ENCODE measurements around the gene TMEM8B. TPM values are rescaled to one million over a fixed set of nuclear protein-coding genes. Genes with fewer than 3 reads are reported as not detected.

The TMEM8B gene
- total and polyA plus RNA-seq, 2 donors = 4.8 to 23.8 TPM

DNA sequence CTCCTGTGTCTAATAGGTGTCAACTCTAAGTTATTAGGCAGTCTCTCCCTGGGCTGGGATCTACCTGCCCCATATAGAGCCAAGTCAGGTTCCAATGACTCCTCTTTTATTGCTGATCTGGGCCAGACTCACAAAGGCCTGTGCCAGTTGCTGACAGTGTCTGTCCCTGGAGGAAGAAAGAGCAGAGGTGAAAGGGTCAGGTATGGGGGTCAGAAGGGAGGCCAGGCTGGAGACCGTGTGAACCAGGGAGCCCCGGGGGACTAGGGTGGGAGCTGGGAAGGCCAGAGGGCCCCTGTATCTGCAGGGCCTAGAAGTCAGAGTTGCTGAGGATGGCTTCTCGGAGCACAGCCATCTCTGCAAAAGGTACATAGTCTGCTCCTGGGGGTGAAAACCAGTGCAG, 10.7 kb upstream of the TMEM8B start:
- no peak overlapping the region for H3K4me3 ChIP-seq (ENCODE audit: low read depth, low read length)
- 81% methylated on average over 3 of the region's 3 CpGs for WGBS

DNA sequence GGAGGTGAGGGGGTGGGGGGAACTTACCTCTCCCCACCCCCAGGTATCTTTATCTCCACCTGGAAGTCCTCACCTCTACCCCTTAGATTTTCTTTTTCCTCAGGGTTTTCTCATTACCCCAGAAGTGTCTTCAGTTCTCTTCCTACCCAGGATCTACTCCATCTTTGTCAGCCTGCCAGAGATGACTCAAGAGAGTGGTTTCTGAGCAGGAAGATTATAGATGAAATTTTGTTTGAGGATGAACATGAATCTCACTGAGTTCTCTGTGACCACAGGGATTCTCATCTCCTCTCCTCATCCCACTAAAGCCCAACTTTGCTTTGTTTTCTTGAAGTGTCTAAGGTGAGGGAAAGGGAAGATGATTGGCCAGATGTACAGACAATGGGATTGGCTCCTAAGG, 9.0 kb upstream of the TMEM8B start:
- Histone ChIP-seq H3K4me3 (ENCODE audit: low read depth, low read length) (no peak overlapping the region), H3K27ac (ENCODE audit: low read depth) (no peak overlapping the region), H3K4me1 (ENCODE audit: insufficient read depth) (no peaks in the 10 kb centered on the region), H3K36me3 (ENCODE audit: insufficient read depth) (no peaks in the 10 kb centered on the region)
- DNase-seq (ENCODE audit: extremely low spot score) = no peak

More for the DNA sequence above, 10.7 kb upstream of the TMEM8B start:
- Histone ChIP-seq H3K36me3 (ENCODE audit: insufficient read depth) (no peaks in the 10 kb centered on the region), H3K4me1 (ENCODE audit: insufficient read depth) (no peaks in the 10 kb centered on the region), H3K27ac (ENCODE audit: low read depth) (no peak overlapping the region)
- DNase-seq (ENCODE audit: extremely low spot score) = no peak

DNA sequence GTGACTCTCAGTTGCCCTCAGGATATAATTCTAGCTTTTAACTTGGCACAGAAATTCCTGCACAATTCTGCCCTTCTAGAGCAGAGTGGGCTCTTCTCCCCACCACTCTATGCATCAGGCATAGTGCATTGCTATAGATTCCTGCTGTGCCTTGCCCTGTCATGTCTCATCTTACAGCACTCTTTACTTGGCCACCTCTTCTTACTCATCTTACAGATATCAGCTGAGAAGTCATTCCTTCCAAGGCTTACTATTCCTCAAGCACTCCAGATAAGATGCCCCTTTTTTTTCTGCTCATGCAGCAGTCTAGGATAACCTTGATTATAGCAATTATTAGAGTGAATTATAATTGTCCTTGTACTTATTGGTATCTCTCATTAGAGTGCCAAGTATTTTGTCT, 6.1 kb upstream of the TMEM8B start:
- no peak for DNase-seq (ENCODE audit: extremely low spot score)
- H3K4me1 ChIP-seq (ENCODE audit: insufficient read depth) = no peaks in the 10 kb centered on the region
- no peak overlapping the region for H3K27ac ChIP-seq (ENCODE audit: low read depth)
- no peaks in the 10 kb centered on the region for H3K36me3 ChIP-seq (ENCODE audit: insufficient read depth)
- no peak overlapping the region for H3K4me3 ChIP-seq (ENCODE audit: low read depth, low read length)

DNA sequence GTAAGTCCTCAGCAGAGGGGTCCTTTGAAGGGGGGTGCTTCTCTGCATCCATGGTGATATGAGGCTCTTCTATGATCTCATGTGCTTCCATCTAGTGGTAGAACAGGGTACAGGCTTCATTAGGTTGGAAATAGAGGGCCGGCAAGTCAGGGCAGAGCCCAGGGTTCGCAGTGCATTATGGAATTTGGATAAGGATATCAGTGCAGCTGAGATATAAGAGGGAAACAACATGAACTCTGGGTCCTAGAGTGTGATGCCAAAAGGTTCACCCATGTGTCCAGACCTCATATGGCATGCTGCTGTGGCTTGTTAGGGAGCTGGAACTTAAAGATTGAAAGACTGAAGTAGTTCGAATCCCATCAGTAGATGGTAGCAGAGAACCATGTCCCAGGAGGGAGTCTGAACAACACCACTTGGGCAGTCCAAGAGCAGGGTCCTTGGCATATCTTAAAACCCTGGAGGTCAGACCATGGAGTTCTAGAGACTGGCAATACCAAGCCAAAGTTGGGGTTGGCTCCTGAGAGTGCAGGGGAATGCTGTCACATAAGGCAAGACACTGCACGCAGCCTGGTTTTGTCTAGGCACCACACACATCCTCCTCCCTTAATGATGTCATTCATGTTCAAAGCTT, 2.8 kb upstream of the TMEM8B start:
- Histone ChIP-seq H3K27ac (ENCODE audit: low read depth) (no peak overlapping the region), H3K36me3 (ENCODE audit: insufficient read depth) (no peaks in the 10 kb centered on the region), H3K4me1 (ENCODE audit: insufficient read depth) (no peaks in the 10 kb centered on the region), H3K4me3 (ENCODE audit: low read depth, low read length) (no peak overlapping the region)
- WGBS = 32% methylated on average over 4 of the region's 4 CpGs
- DNase-seq (ENCODE audit: extremely low spot score) = no peak

DNA sequence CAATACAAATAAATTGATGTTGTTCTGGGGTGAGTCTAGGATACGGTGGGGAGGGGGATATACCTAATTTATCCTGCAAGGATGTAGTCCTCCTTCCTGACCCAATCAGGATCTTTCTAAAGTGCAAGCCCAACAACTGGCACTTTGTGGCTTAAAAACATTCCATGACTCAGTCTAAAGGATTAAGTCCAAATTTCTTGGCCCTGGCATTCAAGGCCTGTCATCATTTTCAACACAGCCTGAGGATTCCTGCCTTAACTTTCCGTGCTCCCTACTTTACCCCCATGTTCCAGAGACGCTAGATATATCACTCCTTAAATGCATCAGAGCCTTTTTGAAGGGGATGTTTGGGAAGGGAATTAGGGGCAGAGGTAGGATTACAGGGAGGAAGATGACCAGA, 1.5 kb upstream of the TMEM8B start:
- Histone ChIP-seq H3K36me3 (ENCODE audit: insufficient read depth) (no peaks in the 10 kb centered on the region), H3K4me1 (ENCODE audit: insufficient read depth) (no peaks in the 10 kb centered on the region), H3K4me3 (ENCODE audit: low read depth, low read length) (no peak overlapping the region), H3K27ac (ENCODE audit: low read depth) (no peak overlapping the region)
- no peak for DNase-seq (ENCODE audit: extremely low spot score)
- WGBS = 65% methylated on average over 3 of the region's 3 CpGs

DNA sequence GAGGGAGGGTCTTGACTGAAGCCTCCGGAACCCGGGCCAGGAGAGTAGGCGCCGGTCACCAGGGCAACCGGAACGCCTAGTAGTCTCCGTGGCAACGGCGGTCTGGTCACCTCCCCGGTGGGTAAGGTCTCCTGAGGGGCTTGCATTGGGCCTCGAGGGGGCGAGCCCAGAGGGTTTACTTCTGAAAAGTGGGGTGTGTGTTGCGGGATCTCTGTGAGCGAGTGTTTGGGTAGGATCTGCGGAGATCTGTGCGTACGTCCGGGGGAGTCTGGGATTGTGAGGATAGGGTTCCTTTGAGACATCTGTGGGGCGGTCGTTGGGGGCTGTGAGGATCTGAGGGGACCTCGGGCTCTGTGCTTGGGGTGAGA, 328 bp upstream of the TMEM8B start, which contains the start of gene FAM221B:
TSS of gene FAM221B (minus strand) at position 17 of the 368 bp plus-strand sequence. CDS start 2,571 bp downstream, outside the sequence.
- Histone ChIP-seq H3K4me1 (ENCODE audit: insufficient read depth) (no peaks in the 10 kb centered on the region), H3K27ac (ENCODE audit: low read depth) (peak within 1 kb of the TSS; percentile 92), H3K36me3 (ENCODE audit: insufficient read depth) (no peaks in the 10 kb centered on the region), H3K4me3 (ENCODE audit: low read depth, low read length) (peak within 1 kb of the TSS; percentile 63)
- WGBS = 2% methylated on average over 21 of the region's 21 CpGs
- no peak for DNase-seq (ENCODE audit: extremely low spot score)

DNA sequence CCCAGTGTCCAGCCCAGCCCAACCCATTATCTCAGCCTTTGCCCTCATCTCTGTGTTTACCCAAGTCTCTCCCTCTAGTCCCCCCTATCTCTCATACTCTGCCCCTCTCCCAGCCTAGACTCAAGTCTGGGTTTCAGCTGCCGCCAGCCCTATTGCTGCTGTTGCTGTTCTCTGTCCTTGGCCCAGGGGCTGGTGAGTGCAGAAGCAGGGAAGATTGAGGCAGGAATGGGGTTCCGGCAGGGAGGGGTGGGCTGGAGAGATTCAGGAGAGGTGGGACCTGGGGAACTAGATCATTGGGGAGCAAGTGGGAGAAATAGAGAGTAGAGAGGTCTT, 702 bp downstream of the TMEM8B start:
- Histone ChIP-seq H3K4me1 (ENCODE audit: insufficient read depth) (no peaks in the 10 kb centered on the region), H3K36me3 (ENCODE audit: insufficient read depth) (no peaks in the 10 kb centered on the region), H3K27ac (ENCODE audit: low read depth) (peak overlapping the region; percentile 92), H3K4me3 (ENCODE audit: low read depth, low read length) (peak overlapping the region; percentile 63)
- no peak for DNase-seq (ENCODE audit: extremely low spot score)
- 22% methylated on average over 2 of the region's 2 CpGs for WGBS

DNA sequence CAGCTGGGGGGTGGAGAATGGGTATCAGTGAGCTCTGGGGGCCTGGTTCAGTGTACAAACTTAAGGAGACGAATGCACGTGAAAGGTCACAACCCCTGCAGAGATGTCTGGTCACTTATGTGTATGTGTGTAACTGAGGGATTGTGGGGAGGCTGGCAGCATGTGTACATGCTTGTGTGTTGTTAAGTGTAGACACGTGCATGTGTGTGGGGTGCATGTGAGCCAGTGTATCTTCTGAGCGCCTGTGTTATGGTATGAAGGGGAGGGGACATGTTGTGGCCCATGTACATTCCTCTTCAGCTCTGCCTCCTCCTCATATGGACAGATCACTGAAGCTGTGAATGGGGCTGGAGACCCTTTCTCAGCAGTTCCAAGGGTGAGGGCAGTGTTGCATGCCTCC, 2.0 kb downstream of the TMEM8B start:
- 73% methylated on average over 4 of the region's 4 CpGs for WGBS
- no peaks in the 10 kb centered on the region for H3K4me1 ChIP-seq (ENCODE audit: insufficient read depth)
- H3K27ac ChIP-seq (ENCODE audit: low read depth) = no peak overlapping the region
- DNase-seq (ENCODE audit: extremely low spot score) = no peak
- no peak overlapping the region for H3K4me3 ChIP-seq (ENCODE audit: low read depth, low read length)
- H3K36me3 ChIP-seq (ENCODE audit: insufficient read depth) = no peaks in the 10 kb centered on the region

DNA sequence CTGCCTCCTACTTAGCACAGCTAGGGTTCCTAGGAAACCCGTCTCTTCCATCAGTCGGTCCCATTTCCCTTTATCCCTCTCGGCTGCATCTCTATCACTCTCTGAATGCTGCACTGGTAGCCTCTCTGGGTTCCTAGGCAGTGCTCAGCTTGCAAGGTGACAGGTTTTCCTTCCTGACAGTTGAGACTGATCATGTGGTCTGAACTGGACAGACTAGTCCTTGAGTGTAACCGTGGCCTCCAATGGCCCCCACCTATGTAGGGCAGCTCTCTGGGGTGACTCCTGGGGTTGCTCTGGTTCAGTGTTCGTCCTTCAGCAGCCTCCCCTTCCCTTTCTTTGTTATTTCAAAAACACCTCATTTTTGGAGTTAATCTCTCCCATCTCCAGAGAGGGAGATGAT, 3.8 kb downstream of the TMEM8B start:
- DNase-seq (ENCODE audit: extremely low spot score) = no peak
- WGBS = 74% methylated on average over 5 of the region's 5 CpGs
- no peak overlapping the region for H3K27ac ChIP-seq (ENCODE audit: low read depth)
- no peaks in the 10 kb centered on the region for H3K4me1 ChIP-seq (ENCODE audit: insufficient read depth)
- H3K36me3 ChIP-seq (ENCODE audit: insufficient read depth) = no peaks in the 10 kb centered on the region
- no peak overlapping the region for H3K4me3 ChIP-seq (ENCODE audit: low read depth, low read length)

DNA sequence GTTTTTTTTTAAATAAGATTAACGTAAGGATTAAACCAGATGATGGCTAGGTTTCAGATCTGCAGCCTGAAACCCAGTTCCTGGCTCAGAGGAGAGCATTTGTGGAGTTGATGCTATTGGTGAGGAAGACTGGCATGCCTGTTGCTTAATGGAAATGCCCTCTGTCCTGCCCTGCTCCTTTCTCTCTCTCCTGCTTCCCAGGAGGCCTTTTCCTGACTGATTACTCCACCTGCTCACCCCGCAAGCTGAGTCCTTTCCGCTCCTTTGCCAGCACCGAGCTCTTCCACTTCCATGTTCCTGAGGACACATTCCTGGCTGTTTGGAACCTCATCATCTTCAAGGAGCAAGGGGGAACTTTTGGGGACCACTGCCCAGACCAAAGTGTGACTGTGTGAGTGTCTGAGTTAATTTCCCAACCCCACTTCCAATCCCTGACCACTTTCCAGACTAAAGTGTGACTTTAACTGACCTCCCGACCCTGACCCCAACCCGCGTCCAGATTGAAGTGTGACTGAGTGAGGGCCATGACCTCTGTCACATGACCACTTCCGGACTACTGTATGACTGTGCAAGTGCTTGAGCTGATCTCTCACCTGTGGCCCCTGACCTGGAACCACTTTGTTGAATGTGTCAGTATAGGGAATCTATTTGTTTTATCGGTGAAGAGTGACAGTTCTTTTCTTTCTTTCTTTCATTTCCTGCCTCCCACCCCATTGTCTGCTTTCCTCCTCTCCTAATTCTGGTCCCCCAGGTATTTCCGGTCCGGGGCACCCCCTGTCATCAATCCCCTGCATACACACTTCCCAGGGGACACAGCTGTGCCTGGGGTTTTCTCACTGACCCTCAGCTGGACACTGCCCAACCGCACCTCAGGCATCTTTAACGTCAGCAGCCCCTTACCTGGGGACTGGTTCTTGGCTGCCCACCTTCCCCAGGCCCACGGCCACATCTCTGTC, 5.5 kb downstream of the TMEM8B start:
- H3K4me3 ChIP-seq (ENCODE audit: low read depth, low read length) = no peak overlapping the region
- 83% methylated on average over 14 of the region's 14 CpGs for WGBS
- no peaks in the 10 kb centered on the region for H3K4me1 ChIP-seq (ENCODE audit: insufficient read depth)
- H3K36me3 ChIP-seq (ENCODE audit: insufficient read depth) = no peaks in the 10 kb centered on the region
- H3K27ac ChIP-seq (ENCODE audit: low read depth) = no peak overlapping the region
- DNase-seq (ENCODE audit: extremely low spot score) = no peak

DNA sequence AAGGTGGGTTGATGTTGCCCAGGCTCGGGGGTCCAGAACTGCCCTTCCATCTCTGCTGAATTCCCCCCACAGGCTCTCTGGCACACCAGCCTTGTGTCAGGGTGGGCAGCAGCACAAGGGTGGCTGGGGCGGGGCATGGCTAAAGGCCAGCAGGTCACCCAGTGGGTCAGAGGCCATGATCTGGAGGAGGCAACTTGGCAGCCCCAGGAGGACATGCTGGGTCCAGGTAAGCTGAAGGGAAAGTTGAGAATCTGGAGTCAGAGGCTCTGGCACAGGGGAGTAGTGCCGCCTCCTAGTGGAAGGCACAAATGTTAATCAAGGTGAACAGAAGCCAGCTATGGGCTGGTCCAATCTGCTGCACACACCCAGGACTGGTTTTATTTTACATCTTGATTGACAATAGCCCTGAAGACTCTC, 6.2 kb downstream of the TMEM8B start:
- DNase-seq (ENCODE audit: extremely low spot score) = no peak
- Histone ChIP-seq H3K4me1 (ENCODE audit: insufficient read depth) (no peaks in the 10 kb centered on the region), H3K27ac (ENCODE audit: low read depth) (no peak overlapping the region), H3K4me3 (ENCODE audit: low read depth, low read length) (no peak overlapping the region), H3K36me3 (ENCODE audit: insufficient read depth) (no peaks in the 10 kb centered on the region)
- WGBS = 94% methylated on average over 3 of the region's 3 CpGs

DNA sequence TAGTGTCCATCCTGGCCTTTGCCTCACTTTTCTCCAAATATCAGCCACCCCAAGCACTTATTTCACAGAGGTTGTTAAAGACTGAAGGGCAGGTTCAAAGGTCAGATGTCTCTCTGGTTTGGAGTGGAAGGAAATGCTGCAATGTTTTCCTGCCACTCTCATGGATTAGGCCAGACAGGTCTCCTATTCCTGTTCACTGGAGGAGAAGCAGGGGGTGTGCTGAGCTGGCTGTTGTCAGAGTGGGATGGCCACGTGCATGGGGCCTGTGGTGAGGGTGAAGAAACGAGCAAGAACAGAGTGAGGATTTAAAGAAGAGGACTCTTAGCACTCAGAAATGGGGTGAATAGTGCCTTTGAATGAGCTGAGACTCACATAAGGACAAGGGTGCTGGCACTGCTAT, 6.7 kb downstream of the TMEM8B start:
- Histone ChIP-seq H3K36me3 (ENCODE audit: insufficient read depth) (no peaks in the 10 kb centered on the region), H3K4me3 (ENCODE audit: low read depth, low read length) (no peak overlapping the region), H3K27ac (ENCODE audit: low read depth) (no peak overlapping the region), H3K4me1 (ENCODE audit: insufficient read depth) (no peaks in the 10 kb centered on the region)
- 84% methylated on average over 2 of the region's 2 CpGs for WGBS
- no peak for DNase-seq (ENCODE audit: extremely low spot score)

DNA sequence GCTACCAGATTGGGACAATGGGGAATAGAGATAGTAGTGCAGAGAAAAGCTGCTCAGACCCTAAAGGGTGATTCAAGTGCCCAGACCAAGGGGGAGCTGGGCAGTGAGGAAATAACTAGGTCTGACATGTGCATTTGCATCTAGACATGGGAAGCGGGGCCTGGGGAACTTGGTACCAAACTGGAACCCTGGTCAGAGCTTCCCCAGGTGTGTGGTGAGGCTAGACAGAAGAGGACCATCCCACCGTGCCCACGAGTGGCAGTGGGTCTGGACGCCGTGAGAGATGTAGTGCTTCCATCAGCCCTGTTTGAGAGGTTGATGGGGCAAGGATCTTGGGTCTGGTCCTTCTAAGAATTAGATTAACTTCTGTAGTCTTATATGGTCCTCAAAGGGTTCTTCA, 7.6 kb downstream of the TMEM8B start:
- no peaks in the 10 kb centered on the region for H3K36me3 ChIP-seq (ENCODE audit: insufficient read depth)
- DNase-seq (ENCODE audit: extremely low spot score) = no peak
- H3K4me1 ChIP-seq (ENCODE audit: insufficient read depth) = no peaks in the 10 kb centered on the region
- 97% methylated on average over 5 of the region's 5 CpGs for WGBS
- H3K4me3 ChIP-seq (ENCODE audit: low read depth, low read length) = no peak overlapping the region
- H3K27ac ChIP-seq (ENCODE audit: low read depth) = no peak overlapping the region

DNA sequence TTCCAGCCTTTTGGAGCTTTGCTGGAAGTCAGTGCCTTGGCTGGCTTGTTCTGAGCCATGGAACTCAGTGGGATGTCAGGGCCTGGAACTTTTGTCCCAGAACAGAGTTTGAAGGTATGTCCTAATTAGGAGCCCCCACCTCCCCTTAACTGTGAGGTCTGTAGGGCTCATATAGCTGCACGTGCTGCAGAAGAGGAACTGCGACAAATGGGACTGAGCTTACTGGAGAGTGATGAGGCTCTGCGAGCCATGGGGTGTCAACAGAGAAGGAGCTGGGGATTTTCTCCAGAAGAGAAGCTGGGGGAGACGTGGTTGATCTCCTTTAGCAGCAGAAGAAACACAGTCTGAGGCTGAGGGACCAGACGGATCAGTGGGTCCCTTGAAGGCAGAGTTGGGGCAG, 10.9 kb downstream of the TMEM8B start:
- 93% methylated on average over 5 of the region's 5 CpGs for WGBS
- no peak overlapping the region for H3K27ac ChIP-seq (ENCODE audit: low read depth)
- DNase-seq (ENCODE audit: extremely low spot score) = no peak
- peaks cover 2% of the 10 kb centered on the region for H3K4me1 ChIP-seq (ENCODE audit: insufficient read depth)
- no peak overlapping the region for H3K4me3 ChIP-seq (ENCODE audit: low read depth, low read length)
- H3K36me3 ChIP-seq (ENCODE audit: insufficient read depth) = no peaks in the 10 kb centered on the region
